Activated effector memory CD4-positive, alpha-beta T cell treated with Interleukin-2 at 50 U/mL for 16 hours (primary cell): Measurements from ENCODE around the gene PRSS2.

ENCODE experiments used
- DNase-seq: peaks from one replicate; pipeline ENCODE4 v3.0.0-alpha.2; 2020

PRSS2 gene

DNA sequence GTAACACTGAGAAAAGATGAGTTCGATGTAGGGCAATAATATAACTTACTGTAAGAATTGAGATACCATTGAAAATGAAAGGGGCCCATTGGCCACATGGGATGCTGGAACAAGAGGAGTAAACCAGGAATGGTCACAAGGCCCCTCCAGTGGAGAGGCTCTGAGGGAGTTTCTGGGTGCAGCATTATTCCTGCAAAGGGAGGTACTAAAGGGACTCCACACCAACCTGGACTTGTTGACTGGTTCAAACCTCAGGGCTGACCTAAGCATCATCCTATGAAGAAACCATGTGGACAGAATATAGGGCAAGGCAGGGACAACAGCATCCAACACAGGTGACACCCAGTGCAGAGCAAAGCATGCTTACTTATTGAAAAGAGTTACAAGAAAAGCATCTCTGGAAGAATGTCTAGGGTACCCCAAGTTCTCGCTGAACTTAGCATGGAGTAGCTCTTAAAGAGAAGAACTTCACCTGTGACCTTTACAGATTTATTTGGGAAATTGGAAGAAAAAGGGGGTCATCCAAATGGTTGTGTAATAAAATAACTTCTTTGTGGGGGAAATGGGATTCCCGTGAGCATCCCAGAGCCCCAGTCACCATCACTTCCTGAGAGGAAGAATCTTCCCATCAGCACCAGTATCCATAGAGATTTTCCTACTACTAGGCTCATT is 34.7 kb downstream of the PRSS2 start:
- DNase-seq = no peak

DNA sequence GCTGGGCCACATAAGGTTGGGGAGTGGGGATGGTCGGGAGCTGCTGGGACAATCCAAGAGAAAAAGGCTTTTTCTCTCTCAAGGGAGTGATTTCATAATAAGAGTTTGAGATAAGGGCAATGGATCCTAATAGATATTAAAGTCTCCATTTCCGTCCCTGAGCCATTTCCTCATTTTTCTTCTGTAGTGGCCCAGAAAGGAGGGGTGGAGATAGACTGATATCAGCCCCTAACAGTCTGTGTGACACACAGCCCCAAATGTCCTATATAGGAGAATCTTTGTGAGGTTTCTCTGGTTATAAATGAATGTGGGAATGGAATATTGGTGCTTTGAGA is 35.2 kb downstream of the PRSS2 start:
- DNase-seq = no peak

DNA sequence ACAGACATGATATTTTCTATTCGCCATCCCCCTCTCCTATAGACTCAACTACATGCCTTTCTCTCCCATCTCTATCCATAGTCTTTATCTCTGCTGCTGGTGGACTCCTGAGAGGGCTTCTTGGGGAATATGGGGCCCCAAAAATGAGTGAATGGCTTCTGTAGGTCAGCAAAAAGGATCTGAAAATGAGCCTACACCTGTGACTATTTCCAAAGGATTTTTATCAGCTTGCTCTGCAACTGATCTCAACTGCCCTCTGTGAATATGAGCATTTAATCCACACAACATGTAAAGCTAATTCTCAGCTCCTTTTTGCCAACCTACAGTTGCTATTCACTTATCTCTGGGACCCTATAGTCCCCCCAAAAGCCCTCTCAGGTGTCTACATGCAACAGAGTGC is 36.2 kb downstream of the PRSS2 start:
- DNase-seq = no peak

DNA sequence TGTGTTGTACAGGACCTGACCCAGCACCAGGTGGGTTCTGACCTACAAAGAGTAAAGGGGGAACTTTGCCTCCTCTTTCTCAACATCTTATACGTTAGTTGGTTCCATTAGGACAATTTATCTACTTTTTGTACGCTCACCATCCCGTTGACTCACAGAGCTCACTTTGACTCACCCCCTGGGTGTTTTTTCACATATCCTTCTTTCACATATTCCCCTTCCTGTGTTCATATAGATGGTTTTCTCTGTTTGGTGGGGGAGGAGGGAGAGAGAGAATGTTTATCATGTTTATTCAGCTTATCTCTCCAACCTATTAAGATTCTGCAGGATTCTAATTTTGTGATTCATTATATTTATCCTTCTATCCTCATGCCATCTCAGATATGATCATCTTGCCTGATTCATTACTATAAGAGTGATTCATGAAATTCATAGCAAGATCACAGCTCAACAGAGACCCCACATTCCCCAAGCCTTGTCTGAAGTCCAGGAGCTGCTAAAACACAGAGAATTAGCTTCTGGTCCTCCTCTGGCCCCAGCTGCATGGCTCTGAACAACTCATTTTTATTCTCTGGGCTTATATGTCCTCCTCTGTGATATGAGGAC is 37.2 kb downstream of the PRSS2 start:
- no peak for DNase-seq

DNA sequence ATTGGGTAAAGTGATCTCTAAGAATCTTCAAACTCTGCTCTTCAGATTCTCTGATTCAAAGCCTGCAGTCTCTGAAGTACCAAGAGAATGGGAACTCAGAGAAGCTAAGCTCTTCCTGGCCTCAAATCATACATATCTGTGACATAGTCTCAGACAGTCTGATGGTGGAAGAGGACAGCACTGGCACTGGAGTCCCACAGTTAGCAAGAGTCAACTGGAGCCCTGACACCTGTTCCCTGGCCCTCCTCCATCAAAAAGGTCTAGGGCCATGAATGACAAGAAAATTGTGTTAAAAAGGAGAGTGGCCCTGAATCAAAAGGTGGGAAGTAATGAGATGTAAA is 37.7 kb downstream of the PRSS2 start:
- no peak for DNase-seq

DNA sequence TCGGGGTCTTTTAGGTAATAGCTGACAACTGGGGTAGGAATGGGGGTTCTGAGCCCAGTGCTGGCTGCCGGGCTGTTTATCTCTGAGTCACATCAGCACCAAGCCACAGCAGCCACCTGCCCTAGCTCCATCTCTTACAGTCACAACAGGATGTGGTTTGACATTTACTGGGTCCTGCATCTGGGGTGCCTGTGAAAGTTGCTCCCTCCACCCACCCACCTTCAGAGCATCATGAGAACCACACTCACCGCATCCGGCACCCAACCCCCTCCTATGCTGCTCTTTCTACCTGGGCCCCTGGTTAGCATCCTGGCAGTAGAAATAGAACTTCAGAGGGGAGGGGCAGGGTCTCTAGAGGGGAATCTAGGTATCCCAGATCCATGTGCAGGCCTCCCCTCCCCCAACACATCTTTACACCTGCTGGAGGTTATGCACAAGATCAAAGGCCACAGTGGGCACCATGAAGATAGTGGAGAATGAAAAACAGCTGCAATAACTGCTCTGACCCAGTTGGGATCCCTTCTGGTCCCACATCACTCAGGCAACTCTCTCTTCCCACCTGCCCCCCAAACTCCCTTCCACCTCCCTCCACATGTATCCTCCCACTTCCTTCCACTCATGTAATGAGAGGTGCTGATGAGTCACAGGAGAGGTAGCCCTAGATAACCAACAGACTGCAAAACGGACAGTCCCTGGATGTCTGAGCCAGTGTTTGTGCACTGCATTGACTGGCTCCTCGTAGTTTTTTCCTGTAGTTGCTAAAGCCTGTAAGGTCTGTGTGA is 38.2 kb downstream of the PRSS2 start:
- peak; percentile 95 for DNase-seq

GRCh38 chr7:142809671-142810070 is 38.9 kb downstream of the PRSS2 start:
- no peak for DNase-seq

GRCh38 chr7:142811154-142811737 is 40.5 kb downstream of the PRSS2 start:
- DNase-seq = no peak

DNA sequence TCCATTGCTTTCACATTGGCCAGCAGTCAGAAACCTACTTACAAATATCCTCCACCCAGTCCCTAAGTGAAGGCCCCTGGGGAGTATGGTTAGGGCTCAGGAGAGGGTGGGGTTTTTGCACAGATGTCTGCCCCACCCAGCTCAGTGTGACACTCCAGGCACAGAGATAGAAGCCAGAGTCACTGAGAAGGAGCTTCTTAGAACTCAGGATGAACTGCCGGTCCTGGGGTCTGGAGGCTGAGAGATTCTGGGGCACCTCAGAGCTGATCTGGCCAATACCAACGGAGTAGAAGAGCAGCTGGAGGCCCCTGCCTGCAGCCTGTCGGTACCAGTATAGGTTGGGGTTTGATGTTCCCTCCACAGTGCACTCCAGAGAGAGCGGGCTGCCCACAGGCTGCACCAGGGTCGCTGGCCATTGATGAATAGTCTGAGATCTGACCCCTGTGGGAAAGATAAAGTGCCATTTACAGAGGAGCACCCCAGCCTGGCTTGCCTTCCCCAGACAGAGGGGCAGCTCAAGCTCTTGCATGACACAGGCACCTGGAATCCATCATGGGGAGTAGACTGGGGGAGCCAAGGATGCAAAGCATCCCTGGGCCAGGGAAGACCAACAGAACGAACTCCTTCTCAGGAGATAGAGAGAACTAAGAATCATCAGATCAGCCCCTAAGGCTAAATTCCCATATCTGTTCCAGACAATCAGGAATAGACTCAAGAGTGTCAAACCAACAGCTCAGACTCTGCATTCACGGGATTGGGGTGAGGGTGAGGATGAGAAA is 41.9 kb downstream of the PRSS2 start:
- no peak for DNase-seq

DNA sequence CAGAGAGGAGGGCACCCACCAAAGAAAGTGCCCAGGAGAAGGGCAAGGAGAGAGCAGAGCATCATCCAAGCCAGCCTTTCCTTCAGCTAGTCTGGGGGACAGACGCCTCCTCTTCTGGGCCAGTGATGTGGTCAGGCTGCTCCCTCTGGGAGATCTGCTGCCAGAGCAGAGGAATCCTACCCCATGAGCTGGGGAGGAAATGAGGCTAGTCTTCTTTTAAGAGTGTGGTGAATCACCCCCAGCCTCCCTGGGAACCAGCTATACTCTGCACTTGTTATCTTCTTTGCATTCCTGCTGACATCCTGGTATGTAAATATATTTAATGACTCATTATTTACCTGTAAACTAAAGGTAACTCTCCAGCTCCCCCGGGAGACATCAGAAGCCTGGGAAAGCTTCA is 42.5 kb downstream of the PRSS2 start:
- DNase-seq = no peak

DNA sequence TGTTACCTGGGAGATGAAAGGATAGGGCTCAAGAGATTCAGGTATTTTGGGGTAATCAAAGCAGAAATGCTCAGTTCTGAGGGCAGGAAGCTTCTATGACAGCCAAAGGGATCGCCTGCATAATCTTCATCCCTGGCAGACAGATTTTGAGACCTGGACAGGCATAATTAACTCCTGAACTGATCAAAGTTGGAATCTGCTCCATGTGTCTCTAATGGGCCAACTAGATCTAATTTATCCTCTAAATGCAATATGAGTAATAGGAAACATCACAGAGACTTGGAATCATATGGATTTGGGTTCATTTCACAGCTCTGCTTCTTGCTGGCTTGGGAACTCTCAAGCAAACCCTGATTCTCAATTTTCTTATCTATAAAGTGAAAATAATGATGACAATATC is 42.9 kb downstream of the PRSS2 start:
- no peak for DNase-seq

DNA sequence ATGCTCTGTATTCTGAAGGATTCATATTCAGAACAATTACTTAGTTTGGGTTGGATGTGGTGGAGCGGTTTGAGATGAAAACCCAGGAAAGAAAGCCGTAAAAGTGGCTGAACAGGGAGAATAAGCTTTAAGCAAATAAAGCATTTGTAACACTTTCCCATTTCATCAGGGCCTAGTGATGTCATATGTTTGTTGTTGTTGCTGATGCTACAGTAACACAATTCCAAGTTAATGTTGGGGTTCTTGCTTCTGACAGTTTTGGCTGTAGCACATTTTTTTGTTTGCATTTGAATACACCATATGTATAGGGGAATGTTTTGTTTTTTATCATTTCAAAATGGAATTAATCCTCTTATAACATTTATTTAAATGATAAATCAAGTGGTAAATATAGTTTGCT is 43.7 kb downstream of the PRSS2 start:
- no peak for DNase-seq

DNA sequence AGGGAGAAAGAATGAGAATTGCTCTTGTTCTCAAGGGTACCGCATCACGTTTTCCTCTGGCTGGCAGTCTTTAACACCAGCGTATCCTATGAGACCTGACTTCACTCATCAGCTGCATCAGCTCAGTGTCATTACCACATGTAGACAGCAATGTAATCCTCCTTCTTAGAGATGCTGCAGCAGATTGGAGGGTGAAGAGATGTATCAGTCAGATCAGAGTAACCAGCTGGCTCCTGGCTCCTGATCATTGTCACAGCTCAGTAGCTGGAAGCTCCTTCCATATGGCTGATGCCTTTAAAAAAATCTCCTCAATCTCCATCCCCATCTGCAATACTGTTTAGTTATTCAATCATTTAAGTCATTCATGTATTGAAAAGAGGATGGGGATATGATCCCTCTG is 44.4 kb downstream of the PRSS2 start:
- no peak for DNase-seq

DNA sequence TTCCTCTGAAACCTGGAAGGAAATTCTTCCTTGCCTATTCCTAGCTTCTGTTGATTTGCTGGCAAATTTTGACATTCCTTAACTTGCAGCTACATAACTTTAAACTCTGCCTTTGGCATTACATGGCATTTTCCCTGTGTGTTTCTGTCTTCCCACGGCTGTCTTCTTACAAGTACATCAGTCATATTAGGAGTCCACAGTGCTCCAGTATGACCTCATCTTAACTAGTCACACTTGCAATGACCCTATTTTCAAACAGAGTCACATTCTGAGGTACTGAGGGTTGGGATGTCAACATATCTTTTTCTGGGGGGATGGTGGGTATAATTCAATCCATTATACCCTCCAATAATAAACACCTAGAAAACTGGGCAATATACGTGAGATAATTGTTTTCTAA is 46.7 kb downstream of the PRSS2 start:
- no peak for DNase-seq

GRCh38 chr7:142819530-142819929 is 48.8 kb downstream of the PRSS2 start:
- DNase-seq = no peak

GRCh38 chr7:142822714-142823113 is 51.9 kb downstream of the PRSS2 start:
- DNase-seq = no peak
